Activated CD4-positive, alpha-beta T cell treated with anti-CD3 and anti-CD28 coated beads, Interleukin-2, amount 10 ng/mL, durations not matched to agents 7 days and 5 days (primary cell): ENCODE measurements around the gene TRMT1. TPM values are rescaled to one million over a fixed set of nuclear protein-coding genes. Genes with fewer than 3 reads are reported as not detected.

Source experiments
- CTCF ChIA-PET: fragments of 350-600 bp; sonication (Branson Sonifier 250); formaldehyde crosslinking; loops from one replicate; lab custom pipeline; 2021; ENCODE audit warnings: antibody characterized with exemption; lab: Charles Lee
- POLR2A ChIA-PET: fragments of 350-600 bp; sonication (Branson Sonifier 250); formaldehyde crosslinking; loops from one replicate; lab custom pipeline; 2021; ENCODE audit warnings: antibody characterized with exemption; lab: Charles Lee
- DNase-seq: peaks from one replicate; pipeline ENCODE4 v3.0.0-alpha.2; 2020
- H3K27ac Mint-ChIP-seq: one replicate; pipeline ENCODE4 v1.8.0; 2021; ENCODE audit warnings: mild to moderate bottlenecking, moderate library complexity, mixed read lengths
- H3K27me3 Mint-ChIP-seq: one replicate; pipeline ENCODE4 v1.8.0; 2021; ENCODE audit warnings: mixed read lengths
- H3K36me3 Mint-ChIP-seq: one replicate; pipeline ENCODE4 v1.8.0; 2021; ENCODE audit warnings: low read depth, mixed read lengths
- H3K4me1 Mint-ChIP-seq: one replicate; pipeline ENCODE4 v1.8.0; 2021; ENCODE audit warnings: mixed read lengths
- H3K4me3 Mint-ChIP-seq: one replicate; pipeline ENCODE4 v1.8.0; 2021; ENCODE audit warnings: mild to moderate bottlenecking, moderate library complexity, mixed read lengths
- H3K9me3 Mint-ChIP-seq: one replicate; pipeline ENCODE4 v1.8.0; 2021; ENCODE audit warnings: mixed read lengths
- total RNA-seq, 2 experiments: library from RNA; stranded (reverse); gene quantifications; one replicate each; pipeline ENCODE4 v1.2.3, GENCODE V29; 2021

Gene TRMT1
- total RNA-seq, 2 experiments from 2014 or later: 44.7 to 58.3 TPM

GRCh38 chr19:13130886-13131490 is 14.4 kb upstream of the TRMT1 start:
- Mint-ChIP-seq H3K27me3 (no peaks in the 10 kb centered on the region), H3K4me1 (peaks cover 33% of the 10 kb centered on the region), H3K36me3 (peaks cover 10% of the 10 kb centered on the region), H3K4me3 (no peak overlapping the region), H3K27ac (peak overlapping the region; percentile 54), H3K9me3 (no peaks in the 10 kb centered on the region)
- CTCF ChIA-PET: interaction anchor here (0.8 to 2.1 kb wide), 6 partner anchors 11 to 26 kb away, joined by 3 to 10 read pairs (median 5); partner anchors contain the start of genes IER2, NACC1 and STX10
- POLR2A ChIA-PET: no interaction called here
- DNase-seq: no peak

GRCh38 chr19:13129384-13129783 is 12.8 kb upstream of the TRMT1 start:
- peaks cover 12% of the 10 kb centered on the region for H3K36me3 Mint-ChIP-seq
- no peaks in the 10 kb centered on the region for H3K9me3 Mint-ChIP-seq
- no peak for DNase-seq
- POLR2A ChIA-PET: no interaction called here
- peaks cover 33% of the 10 kb centered on the region for H3K4me1 Mint-ChIP-seq
- CTCF ChIA-PET: interaction anchor here (1.8 kb wide), 2 partner anchors 11 to 164 kb away, joined by 3 to 10 read pairs; partner anchors contain the start of gene NACC1
- H3K4me3 Mint-ChIP-seq: no peak overlapping the region
- H3K27ac Mint-ChIP-seq: no peak overlapping the region
- H3K27me3 Mint-ChIP-seq: no peaks in the 10 kb centered on the region

GRCh38 chr19:13128583-13128982 is 12.0 kb upstream of the TRMT1 start:
- Mint-ChIP-seq H3K27ac (no peak overlapping the region), H3K36me3 (peaks cover 12% of the 10 kb centered on the region), H3K27me3 (no peaks in the 10 kb centered on the region), H3K4me3 (no peak overlapping the region), H3K4me1 (peaks cover 33% of the 10 kb centered on the region), H3K9me3 (no peaks in the 10 kb centered on the region)
- DNase-seq: no peak
- POLR2A ChIA-PET: no interaction called here
- CTCF ChIA-PET: interaction anchor here (1.2 to 1.8 kb wide), 3 partner anchors 10 to 163 kb away, joined by 3 to 10 read pairs (median 3); partner anchors contain the start of gene NACC1

GRCh38 chr19:13127811-13128575 is 11.5 kb upstream of the TRMT1 start:
- Mint-ChIP-seq H3K9me3 (no peaks in the 10 kb centered on the region), H3K27me3 (no peaks in the 10 kb centered on the region), H3K36me3 (peaks cover 12% of the 10 kb centered on the region), H3K4me1 (peaks cover 32% of the 10 kb centered on the region), H3K4me3 (no peak overlapping the region), H3K27ac (no peak overlapping the region)
- ChIA-PET POLR2A (no interaction called here), CTCF (interaction anchor here (1.0 to 1.8 kb wide), 4 partner anchors 10 to 163 kb away, joined by 3 to 10 read pairs (median 3); partner anchors contain the start of gene NACC1)
- DNase-seq: no peak

- no peaks in the 10 kb centered on the region for H3K27me3 Mint-ChIP-seq
These were observed 10.5 kb upstream of the TRMT1 start for GRCh38 chr19:13127051-13127450.

GRCh38 chr19:13122980-13123957 is 6.7 kb upstream of the TRMT1 start:
- Mint-ChIP-seq H3K9me3 (no peaks in the 10 kb centered on the region), H3K27me3 (no peaks in the 10 kb centered on the region), H3K27ac (no peak overlapping the region), H3K36me3 (peaks cover 10% of the 10 kb centered on the region), H3K4me3 (no peak overlapping the region), H3K4me1 (peaks cover 43% of the 10 kb centered on the region)
- DNase-seq: no peak
- POLR2A ChIA-PET: no interaction called here
- CTCF ChIA-PET: interaction anchor here (0.6 to 1.5 kb wide), 5 partner anchors 9 to 158 kb away, joined by 3 to 6 read pairs (median 3); partner anchors contain the start of genes IER2 and STX10

More at GRCh38 chr19:13127051-13127450, 10.5 kb upstream of the TRMT1 start:
- no peak for DNase-seq
- ChIA-PET POLR2A (no interaction called here), CTCF (no interaction called here)
- Mint-ChIP-seq H3K4me3 (no peak overlapping the region), H3K27ac (no peak overlapping the region), H3K9me3 (no peaks in the 10 kb centered on the region), H3K36me3 (peaks cover 8% of the 10 kb centered on the region), H3K4me1 (peaks cover 31% of the 10 kb centered on the region)

GRCh38 chr19:13122275-13122878 is 5.8 kb upstream of the TRMT1 start:
- Mint-ChIP-seq H3K27me3 (no peaks in the 10 kb centered on the region), H3K4me3 (no peak overlapping the region), H3K9me3 (no peaks in the 10 kb centered on the region), H3K36me3 (peaks cover 10% of the 10 kb centered on the region), H3K4me1 (peaks cover 43% of the 10 kb centered on the region), H3K27ac (no peak overlapping the region)
- POLR2A ChIA-PET: no interaction called here
- CTCF ChIA-PET: interaction anchor here (1.5 kb wide), 1 partner anchor 157 kb away, joined by 6 read pairs; no protein-coding TSS in a partner anchor
- no peak for DNase-seq

GRCh38 chr19:13121551-13122274 is 5.2 kb upstream of the TRMT1 start:
- Mint-ChIP-seq H3K27ac (peak overlapping the region; percentile 20), H3K27me3 (no peaks in the 10 kb centered on the region), H3K36me3 (peaks cover 10% of the 10 kb centered on the region), H3K4me3 (no peak overlapping the region), H3K4me1 (peaks cover 43% of the 10 kb centered on the region), H3K9me3 (no peaks in the 10 kb centered on the region)
- CTCF ChIA-PET: interaction anchor here (1.5 to 1.8 kb wide), 2 partner anchors 17 to 28 kb away, joined by 4 to 5 read pairs; partner anchors contain the start of genes IER2 and STX10
- no peak for DNase-seq
- POLR2A ChIA-PET: no interaction called here

- Mint-ChIP-seq H3K4me1 (peaks cover 45% of the 10 kb centered on the region), H3K9me3 (no peaks in the 10 kb centered on the region), H3K36me3 (peaks cover 10% of the 10 kb centered on the region), H3K27ac (peak overlapping the region; percentile 28), H3K27me3 (no peaks in the 10 kb centered on the region), H3K4me3 (no peak overlapping the region)
- DNase-seq: no peak
- ChIA-PET CTCF (interaction anchor here (1.5 to 1.8 kb wide), 2 partner anchors 16 to 29 kb away, joined by 4 to 5 read pairs; partner anchors contain the start of genes IER2 and STX10), POLR2A (no interaction called here)
These were observed 4.3 kb upstream of the TRMT1 start for GRCh38 chr19:13120817-13121216.

- H3K4me3 Mint-ChIP-seq: peak overlapping the region; percentile 79
- DNase-seq: no peak
- H3K9me3 Mint-ChIP-seq: no peaks in the 10 kb centered on the region
- H3K36me3 Mint-ChIP-seq: peaks cover 10% of the 10 kb centered on the region
- no peaks in the 10 kb centered on the region for H3K27me3 Mint-ChIP-seq
- ChIA-PET POLR2A (no interaction called here), CTCF (interaction anchor here (1.0 to 3.1 kb wide), 5 partner anchors 9 to 155 kb away, joined by 3 to 10 read pairs (median 5); partner anchors contain the start of genes IER2 and STX10)
- H3K4me1 Mint-ChIP-seq: peaks cover 53% of the 10 kb centered on the region
- no peak overlapping the region for H3K27ac Mint-ChIP-seq
These were observed 3.5 kb upstream of the TRMT1 start for GRCh38 chr19:13120031-13120430.

GRCh38 chr19:13119627-13120026 is 3.1 kb upstream of the TRMT1 start:
- CTCF ChIA-PET: interaction anchor here (1.0 to 3.1 kb wide), 4 partner anchors 9 to 154 kb away, joined by 3 to 10 read pairs (median 5); partner anchors contain the start of genes IER2 and STX10

More at GRCh38 chr19:13119627-13120026, 3.1 kb upstream of the TRMT1 start:
- Mint-ChIP-seq H3K4me1 (peaks cover 56% of the 10 kb centered on the region), H3K27me3 (no peaks in the 10 kb centered on the region), H3K9me3 (no peaks in the 10 kb centered on the region), H3K36me3 (peaks cover 12% of the 10 kb centered on the region), H3K27ac (peak overlapping the region; percentile 81), H3K4me3 (peak overlapping the region; percentile 79)
- POLR2A ChIA-PET: no interaction called here
- no peak for DNase-seq
